Neuronal stem cell (in vitro differentiated cells): Measurements from ENCODE around the gene AFAP1.
A peak's percentile ranks its signal among the peaks of the same experiment; 100 is the strongest.

Experiments
- DNase-seq: peaks from one replicate; pipeline ENCODE4 v3.0.0-alpha.2; 2013; ENCODE audit warnings: low spot score
- H2AFZ ChIP-seq: one replicate; pipeline ENCODE4 v1.6.1; 2013; ENCODE audit warnings: mild to moderate bottlenecking, low read length, inconsistent platforms
- H2AK5ac ChIP-seq: 2 replicates; pipeline ENCODE4 v1.6.1; 2013; ENCODE audit warnings: low read depth, mild to moderate bottlenecking, inconsistent platforms, low read length, moderate library complexity, mixed read lengths
- H2BK120ac ChIP-seq: 2 replicates; pipeline ENCODE4 v1.6.1; 2013; ENCODE audit warnings: low read depth, mild to moderate bottlenecking, inconsistent platforms, low read length, moderate library complexity, mixed read lengths
- H2BK12ac ChIP-seq: one replicate; pipeline ENCODE4 v1.6.1; 2013; ENCODE audit warnings: low read length, inconsistent platforms
- H2BK15ac ChIP-seq: 2 replicates; pipeline ENCODE4 v1.6.1; 2013; ENCODE audit warnings: mild to moderate bottlenecking, low read length, inconsistent platforms, mixed read lengths
- H2BK5ac ChIP-seq: one replicate; pipeline ENCODE4 v1.6.1; 2013; ENCODE audit warnings: inconsistent platforms, mild to moderate bottlenecking, low read length, moderate library complexity
- H3K14ac ChIP-seq: one replicate; pipeline ENCODE4 v1.6.1; 2013; ENCODE audit warnings: low read length, inconsistent platforms
- H3K18ac ChIP-seq: 2 replicates; pipeline ENCODE4 v1.6.1; 2013; ENCODE audit warnings: low read length, inconsistent platforms
- H3K23ac ChIP-seq: 2 replicates; pipeline ENCODE4 v1.6.1; 2013; ENCODE audit warnings: low read depth, mild to moderate bottlenecking, mixed read lengths, low read length, inconsistent platforms; ENCODE audit not compliant: poor library complexity
- H3K27ac ChIP-seq: replicated peaks from 3 replicates; pipeline ENCODE4 v1.5.1; 2013; ENCODE audit warnings: low read length, inconsistent platforms
- H3K27me3 ChIP-seq, 3 experiments: 2 replicates each; pipeline ENCODE4 v1.6.1; 2013; ENCODE audit warnings: low read length in 3 of 3, mild to moderate bottlenecking in 2 of 3, inconsistent platforms in 1 of 3, low read depth in 1 of 3, mixed read lengths in 1 of 3, moderate library complexity in 1 of 3; ENCODE audit not compliant: control insufficient read depth in 3 of 3, insufficient read depth in 3 of 3
- H3K36me3 ChIP-seq, 2 donors: replicated peaks in 1 of 2; 2 replicates each; pipeline ENCODE4 v1.6.1; 2013; ENCODE audit warnings: low read length in 2 of 2; ENCODE audit not compliant: control insufficient read depth in 2 of 2, insufficient read depth in 2 of 2
- H3K4ac ChIP-seq: 2 replicates; pipeline ENCODE4 v1.6.1; 2013; ENCODE audit warnings: inconsistent platforms, mild to moderate bottlenecking, low read length, moderate library complexity
- H3K4me1 ChIP-seq, 2 donors: 1 replicate in 1 of 2; 2 replicates in 1 of 2; pipeline ENCODE4 v1.6.1; 2013; ENCODE audit warnings: low read length in 2 of 2, low read depth in 1 of 2; ENCODE audit not compliant: control insufficient read depth in 2 of 2, insufficient read depth in 1 of 2
- H3K4me2 ChIP-seq: one replicate; pipeline ENCODE4 v1.6.1; 2013; ENCODE audit warnings: mild to moderate bottlenecking, low read length, inconsistent platforms; ENCODE audit not compliant: insufficient read depth, poor library complexity, severe bottlenecking
- H3K4me3 ChIP-seq, 2 donors: 2 replicates each; pipeline ENCODE4 v1.5.1; 2013; ENCODE audit warnings: low read length in 2 of 2, mild to moderate bottlenecking in 2 of 2, inconsistent platforms in 1 of 2, moderate library complexity in 1 of 2
- H3K79me1 ChIP-seq: one replicate; pipeline ENCODE4 v1.6.1; 2013; ENCODE audit warnings: low read depth, mild to moderate bottlenecking, inconsistent platforms, low read length, moderate library complexity
- H3K9ac ChIP-seq: one replicate; pipeline ENCODE4 v1.6.1; 2013; ENCODE audit warnings: mild to moderate bottlenecking, low read depth, low read length, inconsistent platforms; ENCODE audit not compliant: poor library complexity
- H3K9me3 ChIP-seq, 2 donors: replicated peaks in 1 of 2; 2 replicates each; pipeline versions ENCODE3 to v1.6.1; 2013; ENCODE audit warnings: low read length in 2 of 2, mild to moderate bottlenecking in 2 of 2, inconsistent platforms in 1 of 2, low read depth in 1 of 2, mixed read lengths in 1 of 2, moderate library complexity in 1 of 2; ENCODE audit not compliant: control insufficient read depth in 2 of 2, insufficient read depth in 1 of 2
- H4K8ac ChIP-seq: one replicate; pipeline ENCODE4 v1.6.1; 2013; ENCODE audit warnings: low read depth, mild to moderate bottlenecking, inconsistent platforms, low read length, moderate library complexity
- H4K91ac ChIP-seq: one replicate; pipeline ENCODE4 v1.6.1; 2013; ENCODE audit warnings: low read length, low read depth, mild to moderate bottlenecking, inconsistent platforms; ENCODE audit not compliant: poor library complexity
- WGBS, 2 donors: extraction: QIAGEN DNeasy Blood & Tissue Kit; methylation state at CpG; one replicate each; pipeline ENCODE4 v1.1.7; 2013; ENCODE audit warnings: missing lambda C conversion rate in 2 of 2, mixed read lengths in 1 of 2; ENCODE audit not compliant: insufficient read length in 2 of 2, insufficient replicate concordance in 1 of 2; ENCODE audit errors: extremely low coverage in 2 of 2; 5-methylcytosine and 5-hydroxymethylcytosine counted together

The AFAP1 gene

DNA sequence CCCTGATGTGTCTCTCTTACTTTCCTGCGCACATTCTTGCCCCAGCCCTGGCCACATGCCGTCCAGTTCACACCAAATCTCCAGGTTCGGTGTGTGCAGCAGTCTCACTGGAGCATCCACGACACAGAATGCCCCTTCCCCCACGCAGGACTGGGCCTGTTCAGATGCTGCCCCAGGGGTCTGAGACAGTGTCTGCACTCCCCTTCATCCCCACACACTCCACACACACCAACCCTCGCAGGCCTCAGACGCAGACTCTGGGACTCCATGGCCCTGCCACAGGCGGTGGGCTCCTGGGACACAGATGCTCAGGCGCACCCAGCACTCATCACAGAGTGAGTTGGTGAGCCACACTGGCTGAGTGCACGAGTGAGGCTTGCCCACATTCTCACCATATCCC is 83.9 kb downstream of the AFAP1 start:
- H3K9me3 ChIP-seq = no peaks in the 10 kb centered on the region
- H2AK5ac ChIP-seq = no peak overlapping the region
- H3K14ac ChIP-seq = peak overlapping the region; percentile 59
- peaks cover 1 to 11% of the 10 kb centered on the region in 2 donors for H3K36me3 ChIP-seq
- peaks cover 0 to 8% of the 10 kb centered on the region in 2 donors for H3K4me1 ChIP-seq
- no peak overlapping the region for H2AFZ ChIP-seq
- peak overlapping the region; percentile 28 for H4K91ac ChIP-seq
- H3K27me3 ChIP-seq = no peaks in the 10 kb centered on the region
- peak overlapping the region; percentile 71 for H3K9ac ChIP-seq
- H3K23ac ChIP-seq = peak overlapping the region; percentile 8
- H3K79me1 ChIP-seq = no peaks in the 10 kb centered on the region
- no peak for DNase-seq
- peak overlapping the region; percentile 78 for H3K18ac ChIP-seq
- no peak overlapping the region for H3K27ac ChIP-seq
- H2BK15ac ChIP-seq = no peak overlapping the region
- no peak overlapping the region for H2BK12ac ChIP-seq
- no peak overlapping the region for H3K4ac ChIP-seq
- H3K4me3 ChIP-seq = no peak overlapping the region
- no peak overlapping the region for H4K8ac ChIP-seq
- no CpG with 5 or more reads among the region's 10 CpGs for WGBS, 2 donors
- no peak overlapping the region for H3K4me2 ChIP-seq
- H2BK5ac ChIP-seq = no peak overlapping the region
- no peak overlapping the region for H2BK120ac ChIP-seq

GRCh38 chr4:7854697-7855370 is 84.8 kb downstream of the AFAP1 start:
- H3K4me3 ChIP-seq = no peak overlapping the region
- H3K4me2 ChIP-seq = no peak overlapping the region
- H2AFZ ChIP-seq = no peak overlapping the region
- no CpG with 5 or more reads among the region's 9 CpGs for WGBS, 2 donors
- no peak overlapping the region for H2AK5ac ChIP-seq
- no peaks in the 10 kb centered on the region for H3K27me3 ChIP-seq
- H3K4me1 ChIP-seq = peaks cover 0 to 5% of the 10 kb centered on the region in 2 donors
- no peaks in the 10 kb centered on the region for H3K79me1 ChIP-seq
- no peak for DNase-seq
- H2BK15ac ChIP-seq = no peak overlapping the region
- no peak overlapping the region for H4K8ac ChIP-seq
- H3K9ac ChIP-seq = no peak overlapping the region
- H3K27ac ChIP-seq = no peak overlapping the region
- H4K91ac ChIP-seq = no peak overlapping the region
- no peak overlapping the region for H2BK5ac ChIP-seq
- H2BK12ac ChIP-seq = no peak overlapping the region
- H3K18ac ChIP-seq = no peak overlapping the region
- H3K36me3 ChIP-seq = peaks cover 1 to 11% of the 10 kb centered on the region in 2 donors
- H3K14ac ChIP-seq = no peak overlapping the region
- no peaks in the 10 kb centered on the region for H3K9me3 ChIP-seq
- no peak overlapping the region for H2BK120ac ChIP-seq
- no peak overlapping the region for H3K23ac ChIP-seq
- H3K4ac ChIP-seq = no peak overlapping the region

DNA sequence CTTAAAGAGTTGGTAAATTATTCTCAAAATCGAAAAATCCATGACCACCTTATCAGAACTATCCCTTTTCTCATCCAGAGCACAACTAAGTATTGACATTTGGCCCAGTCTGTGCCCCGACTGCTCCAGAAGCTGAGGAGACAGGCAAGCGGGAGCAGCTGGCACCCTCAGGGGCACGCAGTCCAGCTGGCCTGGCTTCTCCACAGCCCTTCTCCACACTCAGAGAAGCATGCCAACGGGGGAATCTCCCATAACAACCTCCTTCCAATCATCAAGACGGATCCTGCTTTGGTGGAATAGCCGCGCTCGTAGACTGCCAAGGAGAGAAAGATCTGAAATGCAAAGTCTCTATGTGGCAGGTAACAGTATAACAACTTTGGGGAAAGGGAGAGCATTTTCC is 85.4 kb downstream of the AFAP1 start:
- Histone ChIP-seq H3K18ac (no peak overlapping the region), H3K4ac (no peak overlapping the region), H3K27ac (no peak overlapping the region), H2BK5ac (no peak overlapping the region), H3K4me2 (no peak overlapping the region), H2BK120ac (no peak overlapping the region), H3K36me3 (peaks cover 1 to 11% of the 10 kb centered on the region in 2 donors), H4K8ac (no peak overlapping the region), H3K9ac (no peak overlapping the region), H2AK5ac (no peak overlapping the region), H2BK12ac (no peak overlapping the region), H4K91ac (no peak overlapping the region), H3K14ac (no peak overlapping the region), H2BK15ac (no peak overlapping the region), H3K79me1 (no peaks in the 10 kb centered on the region), H3K4me1 (peaks cover 0 to 5% of the 10 kb centered on the region in 2 donors), H3K27me3 (no peaks in the 10 kb centered on the region), H3K23ac (no peak overlapping the region), H2AFZ (no peak overlapping the region), H3K4me3 (no peak overlapping the region), H3K9me3 (no peaks in the 10 kb centered on the region)
- DNase-seq = no peak
- no CpG with 5 or more reads among the region's 9 CpGs for WGBS, 2 donors

DNA sequence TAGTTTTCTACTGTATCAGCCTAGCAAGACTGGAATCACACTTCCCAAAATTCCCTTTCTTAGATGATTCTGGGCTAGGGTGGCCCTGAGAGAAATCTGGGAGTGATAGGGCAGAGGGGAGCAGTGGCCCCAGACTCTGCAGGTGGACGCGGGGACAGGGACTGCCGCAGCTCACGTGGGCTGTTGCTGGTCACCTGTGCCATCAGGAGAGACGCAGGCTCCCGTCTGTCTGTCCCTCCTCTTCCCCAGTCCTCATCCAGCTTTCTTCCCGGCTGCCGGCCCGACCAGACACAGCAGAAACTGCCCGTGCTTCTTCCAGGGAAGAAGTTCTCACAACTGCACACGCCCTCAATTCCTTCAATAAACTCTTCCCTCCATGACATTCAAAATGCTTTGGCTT is 86.4 kb downstream of the AFAP1 start:
- H2BK120ac ChIP-seq = no peak overlapping the region
- H3K9ac ChIP-seq = no peak overlapping the region
- H4K8ac ChIP-seq = no peak overlapping the region
- no peak overlapping the region for H3K14ac ChIP-seq
- H3K4me1 ChIP-seq = peaks cover 0 to 1% of the 10 kb centered on the region in 2 donors
- no peak overlapping the region for H2BK12ac ChIP-seq
- H3K23ac ChIP-seq = no peak overlapping the region
- H3K27me3 ChIP-seq = no peaks in the 10 kb centered on the region
- H3K18ac ChIP-seq = no peak overlapping the region
- no peak for DNase-seq
- H3K36me3 ChIP-seq = peaks cover 1 to 11% of the 10 kb centered on the region in 2 donors
- no peak overlapping the region for H2AK5ac ChIP-seq
- no peak overlapping the region for H3K4me2 ChIP-seq
- no peak overlapping the region for H2AFZ ChIP-seq
- no peak overlapping the region for H3K4ac ChIP-seq
- H2BK15ac ChIP-seq = no peak overlapping the region
- no peak overlapping the region for H2BK5ac ChIP-seq
- no peak overlapping the region for H4K91ac ChIP-seq
- no peak overlapping the region for H3K4me3 ChIP-seq
- H3K27ac ChIP-seq = no peak overlapping the region
- no peaks in the 10 kb centered on the region for H3K79me1 ChIP-seq
- WGBS, 2 donors = no CpG with 5 or more reads among the region's 11 CpGs
- no peaks in the 10 kb centered on the region for H3K9me3 ChIP-seq
